NCI-H1048 (cell line): ENCODE measurements around the gene ARHGEF7.

Experiments used
- DNase-seq: peaks from one replicate; lab custom pipeline; 2025; lab: John Stamatoyannopoulos, UW

ARHGEF7 gene

GRCh38 chr13:111278743-111279652 is 163.9 kb downstream of the ARHGEF7 start:
- no peak for DNase-seq

DNA sequence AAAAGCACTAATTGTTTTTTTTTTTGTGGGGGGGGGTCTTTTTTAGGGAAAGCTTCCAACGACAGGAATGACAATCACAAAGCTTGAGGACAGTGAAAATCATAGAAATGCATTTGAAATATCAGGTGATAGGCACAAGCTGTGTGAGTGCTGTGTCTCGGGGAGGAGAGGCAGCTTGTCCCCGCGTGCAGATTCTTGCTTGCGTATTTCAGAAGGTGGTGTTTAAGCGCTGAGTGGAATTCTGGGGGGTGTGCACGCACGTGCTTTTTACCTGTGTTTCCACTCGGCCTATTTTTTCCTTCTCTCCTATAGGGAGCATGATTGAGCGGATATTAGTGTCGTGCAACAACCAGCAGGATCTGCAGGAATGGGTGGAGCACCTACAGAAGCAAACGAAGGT is 165.1 kb downstream of the ARHGEF7 start:
- DNase-seq = no peak

GRCh38 chr13:111280681-111281585 is 165.8 kb downstream of the ARHGEF7 start:
- DNase-seq = no peak

GRCh38 chr13:111281751-111282311 is 166.7 kb downstream of the ARHGEF7 start:
- DNase-seq = no peak

- DNase-seq = no peak
Observed at GRCh38 chr13:111282425-111282824, 167.3 kb downstream of the ARHGEF7 start.

- no peak for DNase-seq
Observed at GRCh38 chr13:111282997-111283396, 167.9 kb downstream of the ARHGEF7 start.

- no peak for DNase-seq
Observed at GRCh38 chr13:111283457-111283856, 168.3 kb downstream of the ARHGEF7 start.

DNA sequence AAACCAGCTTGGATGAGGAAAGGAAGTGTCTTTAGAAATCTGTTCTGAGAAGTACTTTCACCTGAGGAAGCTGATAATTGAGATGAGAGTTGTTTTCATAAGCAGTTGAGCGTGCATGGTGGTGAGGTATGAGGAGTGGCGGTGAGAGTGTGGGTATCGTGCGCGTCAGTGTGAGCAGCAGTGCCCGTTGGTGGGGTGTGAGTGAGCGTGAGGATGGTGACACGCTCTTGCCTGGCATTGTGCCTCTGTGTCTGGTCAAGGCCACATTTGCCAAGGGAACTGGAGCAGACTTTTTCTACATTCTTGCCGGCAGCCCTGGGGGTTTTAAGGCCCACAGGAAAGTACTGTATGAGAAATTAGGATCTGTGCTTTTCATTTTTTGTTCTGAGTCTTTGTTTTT is 168.9 kb downstream of the ARHGEF7 start:
- DNase-seq = no peak

GRCh38 chr13:111284565-111284964 is 169.5 kb downstream of the ARHGEF7 start:
- DNase-seq = no peak

DNA sequence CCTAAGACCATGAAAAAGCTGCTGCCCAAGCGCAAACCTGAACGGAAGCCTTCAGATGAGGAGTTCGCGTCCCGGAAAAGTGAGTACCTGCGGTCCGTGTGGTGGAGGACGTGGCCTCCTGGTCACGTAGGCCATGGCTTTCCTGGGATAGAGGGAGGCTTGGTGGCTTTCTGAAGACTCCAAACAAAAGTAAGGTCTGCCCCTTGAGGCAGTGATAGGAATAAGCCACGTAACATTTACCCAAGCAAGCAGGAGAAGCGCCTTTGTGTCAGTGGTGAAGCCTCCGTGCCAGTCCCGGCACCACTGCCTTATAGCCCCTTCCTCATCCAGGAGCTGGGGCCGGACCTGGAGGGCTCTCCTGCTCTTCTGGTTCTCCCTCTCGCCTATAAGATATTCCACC is 171.1 kb downstream of the ARHGEF7 start:
- no peak for DNase-seq

DNA sequence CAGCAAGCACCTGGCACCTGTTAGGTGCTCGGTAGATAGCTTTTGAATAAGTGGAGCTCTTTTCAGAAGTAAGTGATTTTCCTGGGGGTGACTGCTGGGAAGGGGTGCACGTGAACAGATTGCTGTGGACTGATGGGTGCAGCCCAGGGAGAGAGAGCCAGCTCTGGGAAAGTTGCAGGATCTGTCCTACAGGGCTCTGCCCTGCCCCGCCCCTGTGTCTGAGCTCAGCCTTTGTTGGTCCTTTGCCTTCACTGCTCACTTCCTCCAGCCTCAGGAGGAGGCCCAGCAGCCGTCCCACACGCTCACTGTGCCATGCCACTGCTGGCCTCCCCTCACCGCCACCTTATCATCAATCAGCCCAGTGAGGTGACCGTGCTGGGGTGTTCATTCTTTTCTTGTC is 171.6 kb downstream of the ARHGEF7 start:
- DNase-seq = no peak

DNA sequence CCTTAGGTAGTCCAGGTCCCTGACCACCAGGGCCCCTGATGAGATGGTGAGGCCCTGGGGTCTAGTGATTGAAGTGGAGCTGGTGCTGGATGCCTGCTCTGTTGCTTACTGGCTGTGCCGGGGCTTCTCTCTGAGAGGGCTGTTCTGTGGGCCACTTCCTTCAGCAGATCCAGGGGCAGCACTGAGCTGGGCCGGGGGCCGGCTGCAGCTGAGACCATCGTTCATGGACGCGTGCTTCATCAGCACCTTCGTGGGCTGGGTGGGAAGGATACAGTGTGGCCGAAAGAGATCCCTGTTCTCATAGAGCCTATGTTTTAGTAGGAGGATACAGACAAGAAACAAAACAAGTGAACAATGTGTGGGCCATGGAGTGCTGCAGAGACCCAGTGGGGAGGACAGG is 172.1 kb downstream of the ARHGEF7 start:
- no peak for DNase-seq

GRCh38 chr13:111288276-111288675 is 173.2 kb downstream of the ARHGEF7 start:
- DNase-seq = no peak

- DNase-seq = no peak
Observed at GRCh38 chr13:111289251-111289650, 174.1 kb downstream of the ARHGEF7 start.

DNA sequence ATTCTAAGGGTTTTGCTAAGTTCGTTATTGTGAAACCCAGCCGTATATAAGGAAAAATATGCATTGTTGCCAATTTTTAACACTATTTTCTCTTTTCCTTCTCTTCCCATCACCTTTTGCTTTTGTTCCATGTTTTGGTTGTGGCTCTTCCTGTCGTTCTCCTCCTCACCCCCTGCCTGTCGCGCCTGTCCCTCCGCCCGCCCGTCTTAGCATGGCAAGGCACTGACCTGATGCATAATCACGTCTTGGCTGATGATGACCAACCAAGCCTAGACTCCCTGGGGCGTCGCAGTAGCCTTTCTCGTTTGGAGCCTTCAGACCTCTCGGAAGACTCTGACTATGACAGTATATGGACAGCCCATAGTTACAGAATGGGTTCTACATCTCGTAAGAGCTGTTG is 176.8 kb downstream of the ARHGEF7 start:
- no peak for DNase-seq

DNA sequence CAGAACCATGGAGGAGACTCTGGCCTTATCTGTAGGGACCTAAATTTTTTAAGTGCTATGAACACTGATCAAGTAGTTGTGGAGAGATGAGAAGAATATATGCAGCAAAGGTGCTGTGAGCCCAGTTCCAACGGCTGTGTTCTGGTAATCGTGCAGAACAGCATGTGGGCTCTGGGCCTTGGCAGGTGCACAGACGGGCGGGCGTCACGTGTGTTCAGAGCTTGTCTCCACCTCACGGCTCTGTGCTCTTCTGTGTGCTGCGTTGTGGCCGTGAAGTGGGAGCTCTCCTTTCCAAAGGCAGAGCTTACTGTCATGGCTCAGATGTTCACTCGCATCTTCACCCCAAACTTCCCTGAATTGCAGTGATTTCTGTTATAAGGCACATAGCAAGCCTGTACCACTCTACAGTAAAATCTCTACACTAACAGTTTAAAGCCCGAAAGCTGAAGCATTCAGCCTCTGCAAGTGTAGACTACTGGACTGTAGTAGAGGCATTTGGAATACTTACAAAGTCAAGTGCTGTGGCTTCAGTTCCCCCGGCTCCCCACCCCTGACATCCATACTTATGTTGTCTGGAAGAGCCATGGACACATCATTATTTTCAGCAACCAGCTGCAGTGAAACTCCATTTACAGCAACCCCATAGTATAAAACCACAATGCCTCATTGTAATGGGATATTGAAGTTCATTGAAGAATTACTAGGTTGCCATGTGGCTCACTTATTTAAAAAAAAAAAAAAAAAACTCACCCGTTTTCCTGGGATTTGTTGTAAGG is 177.8 kb downstream of the ARHGEF7 start:
- no peak for DNase-seq

- DNase-seq = no peak
Observed at GRCh38 chr13:111295886-111296285, 180.8 kb downstream of the ARHGEF7 start.

- no peak for DNase-seq
Observed at GRCh38 chr13:111296417-111296816, 181.3 kb downstream of the ARHGEF7 start.

GRCh38 chr13:111298214-111298975 is 183.3 kb downstream of the ARHGEF7 start:
- no peak for DNase-seq

DNA sequence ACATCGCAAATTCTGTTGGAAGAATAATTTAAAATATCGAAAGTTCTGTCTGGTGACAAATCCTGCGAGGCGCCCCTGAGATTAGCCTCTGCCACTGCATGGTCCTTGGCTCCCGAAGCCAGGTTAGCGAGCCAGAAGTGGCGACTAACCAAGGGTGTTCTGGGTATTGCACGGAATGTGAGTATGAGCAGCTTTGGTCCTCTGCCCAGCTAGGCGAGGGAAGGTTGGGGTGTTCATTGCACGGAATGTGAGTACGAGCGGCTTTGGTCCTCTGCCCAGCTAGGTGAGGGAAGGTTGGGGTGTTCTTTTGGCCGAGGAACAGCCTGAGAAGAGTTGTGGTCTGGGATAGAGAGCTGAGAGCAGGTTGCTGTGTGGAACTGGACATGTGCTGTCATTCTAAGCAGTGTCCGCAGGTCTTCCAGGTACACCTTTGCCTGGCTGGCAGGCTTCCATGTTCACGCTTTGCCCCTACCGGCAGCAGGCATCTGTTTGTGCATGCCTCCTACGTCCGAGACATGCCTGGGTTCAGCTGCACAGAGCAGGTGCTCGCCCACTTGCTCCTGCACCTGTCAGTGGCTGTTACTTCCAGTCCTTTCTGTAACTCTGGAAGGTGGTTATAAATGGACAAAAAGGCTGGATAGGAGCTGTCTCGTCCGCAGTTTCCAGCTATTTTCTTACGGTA is 187.1 kb downstream of the ARHGEF7 start:
- no peak for DNase-seq
